Jurkat, Clone E6-1 (cell line): Measurements from ENCODE around the gene TNIK.

ENCODE experiments used
- DNase-seq: peaks from one replicate; pipeline ENCODE4 v3.0.0-alpha.2; 2011; ENCODE audit warnings: low read depth, low spot score
- H3K4me3 ChIP-seq: 2 replicates; pipeline ENCODE4 v1.5.1; 2011; ENCODE audit warnings: mild to moderate bottlenecking, low read length, control low read depth, moderate library complexity

TNIK gene

DNA sequence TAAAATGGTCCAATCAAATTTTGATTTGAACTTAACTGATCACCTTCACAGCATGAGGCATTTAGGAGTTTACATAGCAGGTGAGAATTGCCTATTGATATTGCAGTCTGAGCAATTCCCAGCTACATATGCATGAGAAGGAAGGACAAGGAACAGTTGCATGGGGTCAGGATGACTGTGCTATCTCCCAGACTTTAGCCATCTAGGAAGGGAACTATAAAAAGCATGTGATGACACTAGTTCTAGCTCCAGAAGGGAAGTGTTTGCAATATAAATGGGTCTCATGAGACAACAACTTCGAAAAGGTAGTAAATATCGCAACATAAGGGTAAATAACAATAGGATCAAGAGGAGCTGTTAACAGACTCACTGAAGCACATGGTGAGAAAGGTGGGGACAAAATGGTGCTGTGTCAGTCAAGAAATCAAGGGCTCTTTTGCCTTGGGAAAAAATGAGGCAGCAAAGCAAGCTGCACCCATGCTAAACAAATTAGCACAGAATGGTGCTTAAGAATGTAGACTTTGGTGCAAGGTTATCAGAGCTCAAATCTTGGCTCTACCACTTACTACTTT is 343.3 kb downstream of the TNIK start:
- no peak overlapping the region for H3K4me3 ChIP-seq
- DNase-seq: no peak

DNA sequence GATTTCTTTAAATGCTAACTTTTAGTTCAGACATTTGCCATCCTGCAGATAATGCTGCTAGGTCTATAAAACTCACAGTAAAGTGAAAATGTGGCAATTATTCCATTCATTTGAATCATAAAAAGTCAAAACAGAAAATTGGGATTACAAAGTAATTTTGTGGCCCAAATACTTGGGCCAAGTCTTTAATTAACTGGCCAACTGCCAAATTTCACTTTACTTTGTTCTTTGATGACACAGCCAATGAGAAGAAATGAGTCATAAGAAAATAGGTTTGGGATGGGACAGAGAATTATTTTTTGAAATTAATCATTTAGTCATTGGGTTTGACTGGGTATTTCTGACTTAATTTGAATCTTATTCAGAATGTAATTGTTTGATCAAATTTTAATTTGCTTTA is 343.8 kb downstream of the TNIK start:
- H3K4me3 ChIP-seq: no peak overlapping the region
- DNase-seq: no peak

DNA sequence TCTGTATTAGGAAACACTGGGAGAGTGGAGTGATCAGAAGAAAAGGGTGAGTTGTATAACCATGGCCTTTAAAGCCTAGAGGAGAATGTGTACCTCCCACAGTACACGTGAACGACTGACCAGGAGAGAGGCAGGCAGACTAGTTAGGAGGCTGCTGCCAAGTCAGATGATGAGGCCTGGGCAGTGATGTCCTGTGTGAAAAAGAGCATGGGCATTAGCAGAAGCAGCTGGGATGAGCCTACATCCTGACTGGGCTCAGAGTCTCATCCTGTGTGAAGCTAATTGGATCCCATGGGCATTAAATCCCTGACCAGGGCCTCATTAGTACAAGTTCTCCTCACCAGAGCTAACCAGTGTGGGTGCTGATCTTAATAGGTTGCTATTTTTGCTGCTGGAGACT is 344.5 kb downstream of the TNIK start:
- DNase-seq: no peak
- no peak overlapping the region for H3K4me3 ChIP-seq

DNA sequence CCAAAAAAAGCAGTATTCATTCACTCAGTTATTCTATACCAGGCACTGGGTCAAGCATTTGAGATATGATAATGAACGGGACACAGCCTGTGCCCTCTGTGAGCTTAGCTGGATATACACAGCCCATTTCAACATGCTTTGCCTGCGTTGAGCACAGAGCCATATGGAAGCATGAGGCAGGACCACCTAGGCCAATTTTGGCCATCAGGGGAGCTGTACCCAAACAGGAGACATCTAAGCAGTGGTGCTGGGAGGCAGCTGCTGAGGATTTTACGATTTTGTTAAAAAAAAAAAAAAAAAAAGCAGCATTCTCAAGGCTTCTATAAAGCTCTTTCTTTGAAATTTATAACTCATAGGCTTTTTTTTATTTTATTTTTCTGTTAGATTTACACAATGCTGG is 346.5 kb downstream of the TNIK start:
- no peak for DNase-seq
- H3K4me3 ChIP-seq: no peak overlapping the region

DNA sequence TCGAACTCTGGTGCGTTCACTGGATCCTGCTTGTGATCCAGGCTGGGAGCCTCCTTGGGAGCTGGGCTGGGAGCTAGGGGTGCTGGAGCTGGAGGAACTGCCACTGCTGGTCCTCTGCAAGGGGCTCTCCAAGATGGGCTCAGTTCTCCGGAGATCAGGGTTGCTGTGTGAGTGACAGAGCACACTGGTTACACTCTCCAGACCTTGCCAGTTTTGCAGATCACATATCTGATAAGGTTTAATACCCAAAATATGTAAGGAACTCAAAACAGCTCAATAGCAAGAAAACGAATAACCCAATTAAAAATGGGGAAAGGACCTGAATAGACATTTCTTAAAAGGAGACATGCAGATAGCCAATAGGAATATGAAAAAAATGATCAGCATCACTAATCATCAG is 349.5 kb downstream of the TNIK start:
- no peak for DNase-seq
- H3K4me3 ChIP-seq: no peak overlapping the region

DNA sequence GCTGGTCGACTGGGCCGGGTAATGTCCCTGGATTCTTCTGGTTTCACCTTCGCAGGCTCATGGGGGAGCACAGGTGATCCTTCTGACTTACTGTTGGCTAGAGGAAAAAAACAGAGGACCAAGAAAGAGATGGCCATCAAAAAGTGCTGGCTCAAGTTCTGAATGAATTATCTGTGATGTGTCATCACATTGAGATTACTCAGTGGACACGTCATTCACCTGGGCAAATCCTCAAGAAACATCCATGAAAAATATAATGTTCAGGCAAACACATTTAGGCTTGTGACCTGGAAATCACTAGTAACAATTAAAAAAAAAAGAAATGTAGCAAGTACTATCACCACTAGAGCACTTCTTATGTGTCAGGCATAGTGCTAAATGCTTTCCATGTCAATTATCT is 352.1 kb downstream of the TNIK start:
- no peak overlapping the region for H3K4me3 ChIP-seq
- DNase-seq: no peak

DNA sequence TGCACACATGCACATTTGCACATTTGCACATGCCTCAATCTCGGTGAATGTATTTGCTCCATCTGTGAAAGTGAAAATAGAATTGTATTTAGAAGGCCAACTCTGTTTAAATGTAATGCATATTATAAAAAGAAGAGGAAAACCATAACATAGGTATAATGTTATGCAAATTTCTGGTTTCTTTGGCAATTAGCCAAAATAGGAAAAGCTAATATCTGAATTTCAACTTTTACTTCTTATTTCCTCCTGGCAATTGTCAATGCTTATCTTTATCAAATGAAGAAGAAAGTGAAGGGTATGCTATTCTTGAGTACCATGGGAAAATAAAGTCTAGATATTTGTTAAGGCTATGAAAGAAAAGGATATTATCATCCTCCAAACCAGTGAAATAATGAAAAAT is 357.0 kb downstream of the TNIK start:
- DNase-seq: no peak
- no peak overlapping the region for H3K4me3 ChIP-seq

DNA sequence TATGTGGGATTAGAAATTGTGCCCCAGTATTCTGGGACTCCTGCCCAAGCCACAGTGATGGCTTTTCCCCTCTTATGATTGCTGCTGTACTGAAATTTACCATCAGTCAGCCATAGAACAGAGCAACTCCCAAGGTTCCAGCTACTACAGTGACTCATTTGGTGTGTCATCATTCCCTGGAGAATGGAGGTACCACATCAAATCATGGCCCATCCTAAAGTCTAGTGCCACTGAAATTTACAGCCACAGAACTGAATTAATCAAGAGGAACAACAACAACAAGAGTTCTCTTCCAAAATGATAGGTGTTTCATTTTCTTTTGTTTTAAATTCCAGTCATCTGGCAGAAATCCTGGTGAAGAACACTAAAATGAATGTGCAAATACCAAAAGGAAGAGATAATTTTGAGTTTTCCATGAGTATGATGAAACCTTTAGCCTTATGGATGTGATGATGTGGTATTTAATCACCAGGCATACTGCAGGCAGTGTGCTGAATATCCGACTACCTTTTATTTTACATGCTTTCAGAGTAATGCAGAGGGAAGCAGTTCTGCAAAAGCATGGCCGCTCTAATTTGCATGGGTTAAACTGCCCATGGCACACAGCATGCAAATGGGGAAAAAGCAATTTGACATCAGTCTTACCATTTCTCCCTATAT is 358.1 kb downstream of the TNIK start:
- no peak for DNase-seq

DNA sequence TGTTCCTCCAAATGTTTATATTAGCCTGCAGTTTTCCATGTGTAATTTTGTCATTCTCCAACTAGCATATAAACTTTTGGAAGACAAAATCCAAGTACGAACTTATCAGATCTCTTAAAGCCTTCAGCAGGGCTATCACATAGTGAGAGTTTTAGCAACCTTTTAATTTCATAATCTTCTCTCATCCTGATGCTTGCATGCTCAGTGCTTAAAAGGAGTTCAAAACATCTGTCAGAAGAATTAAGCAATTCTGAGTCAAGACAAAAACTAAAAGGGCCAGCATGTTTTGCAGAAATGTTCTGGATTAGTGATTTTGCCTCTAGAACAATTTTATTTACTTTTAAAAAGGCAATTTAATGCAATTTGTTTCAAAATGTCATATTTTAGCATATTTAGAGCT is 360.3 kb downstream of the TNIK start:
- H3K4me3 ChIP-seq: no peak overlapping the region
- DNase-seq: no peak

More for the DNA sequence above, 358.1 kb downstream of the TNIK start:
- no peak overlapping the region for H3K4me3 ChIP-seq

DNA sequence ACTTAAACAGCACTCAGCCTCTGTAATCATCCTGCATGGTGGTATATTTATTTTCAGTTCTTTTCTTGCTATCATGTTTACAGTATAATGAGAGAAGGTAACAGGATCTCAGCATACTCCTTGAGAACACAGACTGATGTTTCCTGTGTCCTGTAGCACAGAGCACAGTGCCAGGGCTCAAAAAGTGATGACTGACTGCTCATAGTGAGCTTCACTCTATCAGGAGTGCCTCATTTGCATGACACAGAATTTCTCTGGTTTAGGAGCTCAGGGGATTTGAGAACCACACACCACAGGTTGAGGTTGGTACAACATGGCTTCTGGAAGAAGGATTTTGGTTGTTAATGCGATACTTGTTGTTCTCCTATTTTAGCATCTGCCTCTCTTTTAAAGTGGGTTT is 365.1 kb downstream of the TNIK start:
- DNase-seq: no peak
- no peak overlapping the region for H3K4me3 ChIP-seq

DNA sequence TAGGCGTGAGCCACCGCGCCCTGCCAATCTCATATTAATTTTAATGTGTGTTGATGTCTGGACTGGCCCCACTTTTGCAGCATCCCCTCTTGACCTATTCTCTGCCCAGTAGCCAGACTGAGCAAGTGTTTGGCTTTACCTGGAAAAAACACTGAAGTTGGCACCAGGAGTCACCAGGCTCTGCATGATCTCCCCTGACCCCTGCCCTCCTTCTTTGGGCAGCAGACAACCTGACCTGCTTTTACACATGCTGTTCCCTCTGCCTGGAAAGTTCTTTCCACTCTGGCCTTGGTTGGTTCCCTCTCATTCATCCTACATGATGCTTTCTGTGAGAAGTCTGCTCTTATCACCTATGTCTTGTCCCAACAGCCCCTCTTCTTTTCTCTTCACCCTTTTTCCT is 365.8 kb downstream of the TNIK start:
- DNase-seq: no peak
- no peak overlapping the region for H3K4me3 ChIP-seq

DNA sequence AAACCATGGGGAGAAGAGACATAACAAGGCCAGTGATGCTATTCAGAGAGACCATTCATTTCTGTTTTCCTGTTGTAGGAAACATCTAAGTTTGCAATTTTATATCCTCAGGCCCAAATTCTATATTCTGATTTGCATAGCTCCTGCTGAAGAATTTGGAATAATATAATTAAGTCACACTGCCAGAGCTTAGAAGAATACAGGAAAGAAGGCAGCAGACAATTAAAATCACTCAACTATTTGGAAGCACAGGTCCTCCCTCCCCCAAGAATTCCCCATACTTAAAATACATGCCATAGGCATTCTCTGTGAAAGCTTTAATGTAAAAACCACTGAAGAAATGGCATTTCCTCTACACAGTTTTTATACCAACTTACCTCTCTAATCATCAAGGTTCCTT is 366.7 kb downstream of the TNIK start:
- no peak overlapping the region for H3K4me3 ChIP-seq
- no peak for DNase-seq

DNA sequence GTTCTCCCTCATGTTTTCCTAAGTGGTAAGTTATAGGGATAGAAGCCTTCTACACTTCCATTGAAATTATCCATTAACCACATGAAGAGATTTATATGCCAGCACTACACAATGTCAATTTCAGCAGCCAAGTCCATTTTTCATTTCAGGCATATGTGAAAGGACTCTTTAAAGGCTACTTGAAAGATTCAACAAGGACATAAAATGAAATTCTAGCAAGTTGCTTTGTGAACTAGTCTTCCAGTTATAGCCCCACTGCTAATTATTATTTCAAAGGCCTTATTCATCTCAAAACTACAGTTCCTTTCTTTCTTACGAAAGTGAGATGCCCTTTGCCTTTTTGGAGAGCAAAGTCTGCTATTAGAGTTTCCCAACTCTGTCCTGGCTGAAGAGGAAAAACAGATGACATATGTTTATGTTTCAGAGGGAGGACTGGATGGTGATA is 367.7 kb downstream of the TNIK start:
- DNase-seq: no peak

DNA sequence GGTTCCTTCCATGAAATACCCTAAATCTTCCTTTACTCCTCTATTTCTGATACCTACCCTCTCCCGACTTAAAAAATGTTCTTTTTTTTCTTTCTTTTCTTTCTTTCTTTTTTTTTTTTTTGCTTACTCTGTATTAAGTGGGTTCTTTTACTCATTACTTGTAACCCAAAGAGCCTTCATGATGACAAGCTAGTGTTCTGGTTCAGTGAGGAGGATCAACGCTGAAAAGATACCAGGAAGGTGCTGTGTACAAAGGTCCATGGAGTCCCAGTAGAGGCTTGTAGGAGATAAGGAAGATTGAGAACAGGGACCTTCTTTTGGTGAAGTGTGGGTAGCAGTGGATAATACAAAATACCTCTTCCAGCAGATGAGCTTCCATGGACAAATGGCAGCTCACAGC is 369.9 kb downstream of the TNIK start:
- no peak overlapping the region for H3K4me3 ChIP-seq
- no peak for DNase-seq

More for the DNA sequence above, 367.7 kb downstream of the TNIK start:
- no peak overlapping the region for H3K4me3 ChIP-seq

DNA sequence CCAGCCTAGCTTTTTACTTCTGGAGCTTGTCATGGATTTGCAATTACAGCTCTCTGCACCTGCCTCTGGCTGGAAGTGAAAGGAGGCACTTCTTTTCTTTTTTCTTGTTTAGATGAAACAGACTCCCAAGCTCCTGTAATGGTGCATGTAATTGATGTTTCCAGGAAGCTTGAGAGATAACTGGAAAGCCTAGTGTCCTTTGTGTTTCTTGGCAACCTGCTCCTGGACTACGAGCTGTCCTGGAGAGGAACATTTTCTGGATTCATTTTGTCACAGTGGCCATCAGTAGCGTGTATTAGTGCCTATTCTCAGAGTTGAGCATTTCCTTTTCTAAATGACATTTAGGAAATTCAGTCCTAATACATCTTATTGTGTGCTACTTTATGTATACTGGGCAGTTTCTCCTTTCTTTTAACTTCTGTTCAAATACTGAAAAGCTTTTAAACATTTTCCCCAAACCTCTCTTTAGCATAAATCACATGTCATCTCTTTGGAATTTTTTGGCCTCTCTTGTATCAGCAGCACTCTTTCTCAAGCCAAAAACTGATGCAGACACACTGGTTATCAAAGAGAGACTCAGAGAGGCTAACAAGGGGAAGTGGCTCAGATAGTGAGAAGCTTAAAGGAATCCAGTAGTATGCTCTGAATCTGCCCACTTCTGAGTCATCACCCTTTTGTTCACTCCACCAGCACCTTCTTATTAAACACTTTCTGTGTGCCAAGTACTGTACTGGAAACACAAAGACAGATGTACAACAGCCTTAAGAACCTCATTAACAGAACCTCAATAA is 371.0 kb downstream of the TNIK start:
- H3K4me3 ChIP-seq: no peak overlapping the region
- no peak for DNase-seq

DNA sequence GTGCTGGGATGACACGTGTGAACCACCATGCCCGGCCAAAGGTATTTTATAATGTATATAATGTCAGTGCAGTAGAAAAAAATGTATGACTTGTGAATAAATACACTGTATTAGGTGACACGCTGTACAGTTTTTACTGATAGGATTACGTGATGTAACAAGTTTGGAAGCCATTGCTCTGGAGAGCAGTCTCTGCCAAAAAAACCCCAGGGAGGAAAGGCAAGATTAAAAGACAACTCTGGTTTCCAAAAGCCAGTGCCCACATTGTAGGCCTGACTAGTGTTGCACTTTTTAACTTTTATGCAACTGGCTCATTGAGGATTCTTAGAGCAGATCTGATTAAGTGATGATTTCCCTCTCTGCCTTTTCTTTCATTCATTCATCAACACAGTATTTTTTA is 371.7 kb downstream of the TNIK start:
- H3K4me3 ChIP-seq: no peak overlapping the region
- DNase-seq: no peak

DNA sequence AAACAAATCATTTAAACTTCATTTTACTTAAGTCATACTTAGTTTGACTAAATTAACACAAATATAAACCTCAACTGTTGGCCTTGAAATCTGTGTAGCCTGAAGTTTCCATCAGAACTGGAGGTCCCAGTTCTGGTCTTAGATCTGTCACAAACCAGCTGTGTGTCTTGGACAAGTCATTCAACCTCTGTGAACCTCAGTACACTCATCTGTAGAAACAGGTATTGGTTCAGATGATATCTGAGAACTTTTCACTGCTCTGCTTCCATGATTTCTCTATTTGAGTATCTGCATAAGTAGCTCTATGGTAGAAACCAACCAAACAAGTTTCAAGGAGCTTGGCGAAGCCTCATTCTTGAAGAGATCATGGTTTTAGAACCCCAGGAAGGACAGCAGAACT is 373.3 kb downstream of the TNIK start:
- no peak overlapping the region for H3K4me3 ChIP-seq
- no peak for DNase-seq

DNA sequence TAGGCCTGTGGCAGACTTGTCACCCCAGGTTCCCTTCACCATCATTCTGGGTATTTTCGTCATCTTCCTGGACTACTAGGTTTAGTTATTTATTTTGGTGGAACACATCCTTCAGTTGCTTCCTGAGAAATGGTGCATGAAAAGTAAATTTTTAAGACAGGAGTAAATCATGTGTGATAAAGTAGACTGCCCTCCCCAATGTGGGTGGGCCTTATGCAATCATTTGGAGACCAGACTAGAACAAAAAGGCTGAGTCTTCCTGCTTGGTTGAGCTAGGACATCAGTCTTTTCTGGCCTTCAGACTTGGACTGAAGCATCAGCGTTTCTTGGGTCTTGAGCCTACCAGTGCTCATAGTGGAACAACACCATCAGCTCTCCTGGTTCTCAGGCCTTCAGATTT is 382.9 kb downstream of the TNIK start:
- no peak for DNase-seq
- no peak overlapping the region for H3K4me3 ChIP-seq

DNA sequence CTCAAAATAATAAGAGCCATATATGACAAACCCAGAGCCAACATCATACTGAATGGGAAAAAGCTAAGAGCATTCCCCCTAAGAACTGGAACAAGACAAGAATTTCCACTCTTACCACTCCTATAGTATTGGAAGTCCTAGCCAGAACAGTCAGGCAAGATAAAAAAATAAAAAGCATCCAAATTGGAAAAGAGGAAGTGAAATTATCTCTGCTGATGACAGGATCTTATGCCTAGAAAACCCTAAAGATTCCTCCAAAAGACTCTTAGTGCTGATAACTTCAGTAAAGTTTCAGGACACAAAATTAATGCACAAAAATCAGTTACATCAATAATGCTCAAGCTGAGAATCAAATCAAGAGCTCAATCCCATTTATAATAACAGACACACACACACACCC is 387.8 kb downstream of the TNIK start:
- DNase-seq: no peak
- no peak overlapping the region for H3K4me3 ChIP-seq

DNA sequence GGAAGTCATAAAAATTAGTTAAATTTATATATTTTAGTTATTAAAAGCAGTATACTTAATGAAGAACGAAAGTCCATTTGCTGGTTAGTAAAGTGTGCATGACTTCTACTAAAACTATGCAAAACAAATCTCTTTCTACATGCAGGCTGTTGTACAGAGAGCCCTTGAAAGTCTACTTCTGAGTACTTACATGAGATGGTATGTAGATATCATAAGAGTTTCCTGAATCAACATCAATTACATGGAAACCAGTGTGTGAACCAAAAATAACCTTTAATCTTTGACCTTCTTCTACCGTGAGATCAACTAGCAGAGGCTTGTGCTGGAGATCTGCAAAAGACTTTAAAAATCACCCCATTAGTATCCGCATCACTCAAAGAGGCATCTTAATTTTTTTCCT is 391.5 kb downstream of the TNIK start:
- no peak for DNase-seq
- no peak overlapping the region for H3K4me3 ChIP-seq

DNA sequence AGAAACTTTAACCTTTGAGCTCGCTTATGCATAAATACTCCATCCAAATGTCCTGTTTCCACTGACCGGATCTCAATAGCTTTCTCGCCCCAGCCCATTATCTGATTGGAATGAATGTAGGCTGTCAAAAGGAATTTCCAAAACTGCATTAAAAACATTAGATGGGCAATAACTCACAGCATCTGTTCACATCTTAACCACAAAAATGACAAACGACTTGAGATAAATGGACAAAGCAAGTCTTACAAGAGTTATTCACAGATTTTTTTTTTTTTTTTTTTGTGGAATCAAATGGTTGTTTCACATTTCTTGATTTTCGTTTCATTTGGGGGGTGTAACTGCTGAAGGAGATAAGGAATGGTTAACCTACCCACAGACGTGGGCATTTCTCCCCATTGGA is 394.0 kb downstream of the TNIK start:
- DNase-seq: no peak

More for the DNA sequence above, 394.0 kb downstream of the TNIK start:
- no peak overlapping the region for H3K4me3 ChIP-seq
